GM13976 (cell line): Measurements from ENCODE around the gene PIP4K2A.

Experiments
- DNase-seq: peaks from one replicate; pipeline ENCODE4 v3.0.0; 2012; ENCODE audit warnings: low spot score
- in situ Hi-C: fragments of 300-500 bp; cut with MboI; formaldehyde crosslinking; loops from one replicate; pipeline ENCODE4 v1.12.0; 2022; ENCODE audit warnings: low sequenced_read_pairs, mixed read lengths, inconsistent platforms; ENCODE audit not compliant: unreplicated experiment
- TF ChIP-seq, protein P1 (sequence below): IDR thresholded peaks from 2 replicates; pipeline ENCODE4 v1.5.1; 2012; ENCODE audit warnings: borderline replicate concordance, mild to moderate bottlenecking; ENCODE audit not compliant: insufficient read depth; ENCODE audit errors: extremely low read depth, missing control alignments, control extremely low read depth

PIP4K2A gene

DNA sequence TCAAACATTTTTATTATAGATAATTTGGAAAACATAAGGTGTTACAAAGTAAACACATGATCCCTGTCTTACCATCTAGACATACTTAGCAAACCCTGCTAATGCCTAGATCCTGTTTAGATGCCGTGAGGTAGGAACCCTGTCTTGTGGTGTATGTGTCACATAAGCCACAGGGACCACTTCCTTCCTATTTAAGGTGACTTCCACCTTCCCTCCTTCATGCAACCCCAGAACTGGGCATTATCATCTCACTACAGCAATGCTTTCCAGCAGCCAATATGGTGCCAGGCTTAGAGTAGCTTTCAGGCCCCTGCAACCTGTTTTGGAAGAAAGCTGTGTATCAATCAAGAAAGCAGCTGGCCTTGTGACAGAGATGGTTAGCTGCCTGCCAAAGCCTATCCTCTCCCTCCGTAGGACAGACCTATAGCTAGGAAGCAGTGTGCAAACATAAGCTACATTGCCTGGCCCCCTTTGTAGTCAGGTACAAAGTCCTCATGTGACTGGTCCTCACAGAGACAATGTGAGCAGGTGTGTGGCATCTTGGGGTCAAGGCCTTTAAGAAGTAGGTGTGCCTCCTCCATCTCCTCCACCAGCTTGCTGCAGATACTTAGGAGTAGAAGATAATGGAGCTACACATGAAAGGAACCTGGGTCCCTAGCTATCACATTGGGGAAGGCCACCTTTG is 222.3 kb downstream of the PIP4K2A start:
- TF ChIP-seq, protein P1, sequence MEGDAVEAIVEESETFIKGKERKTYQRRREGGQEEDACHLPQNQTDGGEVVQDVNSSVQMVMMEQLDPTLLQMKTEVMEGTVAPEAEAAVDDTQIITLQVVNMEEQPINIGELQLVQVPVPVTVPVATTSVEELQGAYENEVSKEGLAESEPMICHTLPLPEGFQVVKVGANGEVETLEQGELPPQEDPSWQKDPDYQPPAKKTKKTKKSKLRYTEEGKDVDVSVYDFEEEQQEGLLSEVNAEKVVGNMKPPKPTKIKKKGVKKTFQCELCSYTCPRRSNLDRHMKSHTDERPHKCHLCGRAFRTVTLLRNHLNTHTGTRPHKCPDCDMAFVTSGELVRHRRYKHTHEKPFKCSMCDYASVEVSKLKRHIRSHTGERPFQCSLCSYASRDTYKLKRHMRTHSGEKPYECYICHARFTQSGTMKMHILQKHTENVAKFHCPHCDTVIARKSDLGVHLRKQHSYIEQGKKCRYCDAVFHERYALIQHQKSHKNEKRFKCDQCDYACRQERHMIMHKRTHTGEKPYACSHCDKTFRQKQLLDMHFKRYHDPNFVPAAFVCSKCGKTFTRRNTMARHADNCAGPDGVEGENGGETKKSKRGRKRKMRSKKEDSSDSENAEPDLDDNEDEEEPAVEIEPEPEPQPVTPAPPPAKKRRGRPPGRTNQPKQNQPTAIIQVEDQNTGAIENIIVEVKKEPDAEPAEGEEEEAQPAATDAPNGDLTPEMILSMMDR: no peak
- no peak for DNase-seq
- in situ Hi-C loops: no loop called here

DNA sequence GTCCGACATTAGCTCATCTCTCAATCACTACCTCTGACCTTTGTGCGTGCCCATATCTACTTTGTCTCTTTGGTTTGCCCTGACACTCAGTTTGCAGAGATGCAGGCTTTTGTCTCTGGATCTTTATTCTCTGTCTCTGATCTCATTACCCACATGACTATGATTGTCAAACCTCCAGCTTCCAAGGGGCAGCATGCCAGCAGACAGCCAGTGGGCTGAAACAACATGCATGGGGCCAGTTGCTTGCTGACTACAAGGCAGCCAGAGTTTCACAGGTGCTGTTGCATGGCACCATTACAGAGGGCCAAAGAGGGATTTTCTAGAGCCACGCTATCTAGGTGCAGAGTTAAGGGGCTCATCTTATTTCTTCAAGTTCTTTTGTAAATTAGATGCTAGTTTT is 222.9 kb downstream of the PIP4K2A start:
- in situ Hi-C loops: no loop called here
- TF ChIP-seq, protein P1: no peak
- DNase-seq: no peak

DNA sequence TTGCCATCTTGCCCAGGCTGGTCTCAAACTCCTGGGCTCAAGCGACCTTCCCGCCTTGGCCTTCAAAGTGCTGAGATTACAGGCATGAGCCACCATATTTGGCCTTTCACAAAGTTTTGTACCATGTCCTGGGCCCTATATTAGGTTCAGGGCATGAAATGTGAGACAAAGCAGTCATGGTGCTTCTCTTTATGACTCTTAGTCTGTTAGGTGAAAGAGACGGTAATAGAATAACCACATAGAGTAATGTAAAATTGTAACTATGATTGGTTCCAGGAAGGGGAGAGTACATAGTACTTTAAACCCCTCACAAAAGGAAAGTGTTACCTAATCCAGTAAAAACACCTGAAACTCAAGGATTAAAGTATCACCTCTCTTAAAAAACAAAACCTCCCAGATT is 224.4 kb downstream of the PIP4K2A start:
- DNase-seq: no peak
- in situ Hi-C loops: no loop called here
- TF ChIP-seq, protein P1: no peak

DNA sequence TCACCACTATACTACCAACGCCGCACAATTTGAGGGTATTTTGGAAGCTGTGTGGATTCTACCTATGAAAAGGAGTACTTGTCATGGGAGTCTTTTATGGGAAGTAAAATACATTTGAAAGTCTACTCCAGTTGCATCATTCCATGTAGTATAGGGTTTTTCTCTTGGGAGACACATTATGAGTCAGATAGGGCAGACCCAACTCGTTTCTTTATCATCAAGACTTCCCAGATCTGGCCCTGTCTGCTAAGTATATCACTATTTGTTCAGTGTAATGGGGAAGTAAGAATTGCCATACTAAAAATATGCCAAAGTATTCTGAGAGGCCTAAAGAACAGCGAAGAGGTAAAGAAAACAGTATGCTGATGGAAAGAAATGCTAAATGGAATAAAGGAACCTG is 224.9 kb downstream of the PIP4K2A start:
- TF ChIP-seq, protein P1: no peak
- in situ Hi-C loops: no loop called here
- no peak for DNase-seq

DNA sequence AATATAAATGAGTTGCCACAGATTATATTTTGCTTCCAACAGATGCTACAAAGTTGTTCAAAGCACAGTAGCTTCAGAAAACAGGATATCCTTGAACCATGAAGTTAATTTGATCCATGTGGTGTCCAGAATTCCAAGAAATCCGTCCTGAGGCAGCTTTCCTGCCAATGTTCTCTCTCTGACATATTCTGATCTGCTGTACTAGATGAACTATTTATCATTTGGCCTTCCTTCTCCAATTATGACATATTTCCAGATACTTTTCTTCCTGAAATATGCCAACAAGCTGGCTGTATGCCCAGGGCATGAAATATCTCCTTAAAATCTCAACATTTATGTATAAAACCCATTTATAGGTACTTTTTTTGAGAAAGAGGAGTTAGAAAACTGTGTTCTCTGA is 227.9 kb downstream of the PIP4K2A start:
- in situ Hi-C loops: no loop called here
- DNase-seq: no peak
- TF ChIP-seq, protein P1: no peak
